Epithelial cell of esophagus (primary cell): ENCODE results near the gene C19orf38.
"Not testable (repeated sequence)": the region's sequence is repeated elsewhere in the genome, so short reads cannot be mapped to it uniquely, and the experiment has no call there.

Experiments used
- DNase-seq: peaks from one replicate; pipeline ENCODE4 v3.0.0; 2010; ENCODE audit warnings: low read depth
- H3K4me3 ChIP-seq: 2 replicates; pipeline ENCODE4 v1.5.1; 2011; ENCODE audit warnings: mild to moderate bottlenecking, low read length, control low read depth
- CTCF ChIP-seq: IDR thresholded peaks from 2 replicates; pipeline ENCODE4 v1.5.1; 2011; ENCODE audit warnings: low read depth, mild to moderate bottlenecking, low read length, control low read depth, inconsistent platforms; ENCODE audit not compliant: insufficient read depth; ENCODE audit errors: missing control alignments

C19orf38 gene

GRCh38 chr19:10871711-10872545 lies 23.7 kb downstream of the C19orf38 start:
- DNase-seq: peak; percentile 24
- peak overlapping the region; percentile 83 for H3K4me3 ChIP-seq
- TF ChIP-seq CTCF: peak; percentile 18

- DNase-seq: no peak
- peak overlapping the region; percentile 83 for H3K4me3 ChIP-seq
- no peak for TF ChIP-seq CTCF
Measured at GRCh38 chr19:10872546-10873107, 24.4 kb downstream of the C19orf38 start.

- H3K4me3 ChIP-seq: no peak overlapping the region
- DNase-seq: no peak
- TF ChIP-seq CTCF: no peak
Measured at GRCh38 chr19:10874024-10874423, 25.8 kb downstream of the C19orf38 start.

GRCh38 chr19:10876459-10877240 lies 28.4 kb downstream of the C19orf38 start:
- no peak for TF ChIP-seq CTCF
- DNase-seq: no peak
- no peak overlapping the region for H3K4me3 ChIP-seq

- H3K4me3 ChIP-seq, DNase-seq: not testable (repeated sequence)
Measured at GRCh38 chr19:10877608-10878007, 29.4 kb downstream of the C19orf38 start.

- TF ChIP-seq CTCF: no peak
- DNase-seq: no peak
- H3K4me3 ChIP-seq: no peak overlapping the region
Measured at GRCh38 chr19:10878253-10878652, 30.0 kb downstream of the C19orf38 start.

- no peak for DNase-seq
- no peak for TF ChIP-seq CTCF
- no peak overlapping the region for H3K4me3 ChIP-seq
Measured at GRCh38 chr19:10881403-10882107, 33.3 kb downstream of the C19orf38 start.
